ENCODE data around the gene PDC.

DNA sequence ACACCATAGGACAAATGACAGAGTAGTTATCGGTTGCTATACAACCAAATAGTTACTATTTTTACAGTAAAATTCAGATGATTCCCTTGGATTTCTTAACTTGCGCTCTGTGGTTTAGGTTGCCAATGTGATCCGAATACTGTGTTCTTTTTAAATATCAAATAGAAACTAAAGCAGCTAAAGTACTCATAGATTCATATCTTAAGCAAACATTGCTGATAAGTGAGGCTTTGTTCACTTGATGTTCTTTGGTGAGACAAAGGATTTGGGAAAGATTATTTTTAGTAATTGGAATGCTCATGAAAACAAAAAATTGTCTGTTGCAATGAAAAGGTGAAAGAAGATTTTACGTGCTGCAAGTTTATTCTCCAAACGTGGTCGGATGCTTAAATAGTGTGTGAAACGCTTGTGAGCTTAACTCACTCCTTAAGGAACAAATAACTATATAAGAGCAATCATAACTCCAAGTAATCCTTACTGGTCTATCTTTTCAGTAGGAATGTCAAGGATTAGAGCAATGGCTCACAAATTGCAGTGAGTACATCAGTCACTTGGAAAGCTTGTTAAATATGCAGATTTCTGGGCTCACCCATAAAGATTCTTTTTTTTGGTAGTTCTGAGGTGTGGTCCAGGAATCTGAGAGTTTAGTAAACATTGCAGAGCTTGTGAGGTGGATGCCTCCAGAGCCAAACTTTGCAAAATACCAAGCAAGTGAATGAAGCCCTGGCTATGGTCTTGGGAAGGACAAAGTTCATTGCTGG lies 31.8 kb upstream of the PDC start:
- TF ChIP-seq POLR2A (IDR thresholded peaks at IDR 0.05; ENCODE audit: low read depth, low read length) (no peak), CTCF (IDR thresholded peaks at IDR 0.05; ENCODE audit: extremely low read depth in 1 of 2, insufficient read depth in 1 of 2, low read depth in 1 of 2, low read length in 2 of 2) (no peak), FOS (IDR thresholded peaks at IDR 0.05; ENCODE audit: borderline replicate concordance, insufficient read depth, low read length) (no peak), EZH2 (IDR thresholded peaks at IDR 0.05; ENCODE audit: borderline replicate concordance, low read depth, low read length, severe bottlenecking) (no peak)

Data from endothelial cell of umbilical vein (primary cell).